Endothelial cell (in vitro differentiated cells): Measurements from ENCODE around the gene CCDC85C. TPM values are rescaled to one million over a fixed set of nuclear protein-coding genes. Genes with fewer than 3 reads are reported as not detected.
A peak's percentile ranks its signal among the peaks of the same experiment; 100 is the strongest.

ENCODE experiments used
- DNase-seq: peaks from one replicate; pipeline ENCODE4 v3.0.0; 2021; ENCODE audit warnings: low spot score
- H3K27ac Mint-ChIP-seq: one replicate; pipeline ENCODE4 v1.8.0; 2021; ENCODE audit warnings: mixed read lengths, inconsistent platforms; ENCODE audit not compliant: unreplicated experiment
- H3K27me3 Mint-ChIP-seq: one replicate; pipeline ENCODE4 v1.8.0; 2021; ENCODE audit warnings: mild to moderate bottlenecking, moderate library complexity, mixed read lengths, inconsistent platforms; ENCODE audit not compliant: unreplicated experiment
- H3K36me3 Mint-ChIP-seq: one replicate; pipeline ENCODE4 v1.8.0; 2021; ENCODE audit warnings: mild to moderate bottlenecking, low read depth, mixed read lengths, inconsistent platforms; ENCODE audit not compliant: unreplicated experiment
- H3K4me1 Mint-ChIP-seq: one replicate; pipeline ENCODE4 v1.8.0; 2021; ENCODE audit warnings: mild to moderate bottlenecking, mixed read lengths, inconsistent platforms; ENCODE audit not compliant: unreplicated experiment
- H3K4me3 Mint-ChIP-seq: one replicate; pipeline ENCODE4 v1.8.0; 2021; ENCODE audit warnings: mild to moderate bottlenecking, mixed read lengths, inconsistent platforms; ENCODE audit not compliant: unreplicated experiment
- H3K9me3 Mint-ChIP-seq: one replicate; pipeline ENCODE4 v1.8.0; 2021; ENCODE audit warnings: mixed read lengths, inconsistent platforms; ENCODE audit not compliant: unreplicated experiment
- CTCF ChIP-seq: fragments of 200-600 bp; sonication (generic); IDR thresholded peaks from one replicate; pipeline ENCODE4 v1.5.0; 2021; ENCODE audit warnings: antibody characterized with exemption; ENCODE audit not compliant: unreplicated experiment
- total RNA-seq: library from RNA; stranded (reverse); fragmentation: NEBNext Ultra II Directional; extraction: Animal tissue kit (Norgen Biotek cat#: 25700); gene quantifications from one replicate; pipeline ENCODE4 v1.2.1, GENCODE V29; 2021; ENCODE audit not compliant: unreplicated experiment

CCDC85C gene
- total RNA-seq, 1 donor from 2014 or later, result 42.1 TPM

GRCh38 chr14:99541211-99541610, 62.8 kb downstream of the CCDC85C start:
- no peak overlapping the region for H3K4me3 Mint-ChIP-seq
- TF ChIP-seq CTCF, result no peak
- DNase-seq, result no peak
- no peak overlapping the region for H3K27ac Mint-ChIP-seq
- H3K4me1 Mint-ChIP-seq, result peaks cover 20% of the 10 kb centered on the region
- H3K9me3 Mint-ChIP-seq, result no peaks in the 10 kb centered on the region
- no peaks in the 10 kb centered on the region for H3K36me3 Mint-ChIP-seq
- H3K27me3 Mint-ChIP-seq, result peaks cover 20% of the 10 kb centered on the region

GRCh38 chr14:99540196-99541032, 63.6 kb downstream of the CCDC85C start:
- no peak for TF ChIP-seq CTCF
- peaks cover 17% of the 10 kb centered on the region for H3K4me1 Mint-ChIP-seq
- no peak for DNase-seq
- no peak overlapping the region for H3K4me3 Mint-ChIP-seq
- no peaks in the 10 kb centered on the region for H3K9me3 Mint-ChIP-seq
- no peaks in the 10 kb centered on the region for H3K36me3 Mint-ChIP-seq
- H3K27ac Mint-ChIP-seq, result no peak overlapping the region
- peaks cover 20% of the 10 kb centered on the region for H3K27me3 Mint-ChIP-seq

- no peak overlapping the region for H3K4me3 Mint-ChIP-seq
- DNase-seq, result no peak
- peaks cover 15% of the 10 kb centered on the region for H3K4me1 Mint-ChIP-seq
- H3K9me3 Mint-ChIP-seq, result no peaks in the 10 kb centered on the region
- H3K36me3 Mint-ChIP-seq, result no peaks in the 10 kb centered on the region
- no peak for TF ChIP-seq CTCF
- peaks cover 20% of the 10 kb centered on the region for H3K27me3 Mint-ChIP-seq
- no peak overlapping the region for H3K27ac Mint-ChIP-seq
Observed at GRCh38 chr14:99539491-99539890, 64.5 kb downstream of the CCDC85C start.

GRCh38 chr14:99538733-99539132, 65.3 kb downstream of the CCDC85C start:
- no peak overlapping the region for H3K27ac Mint-ChIP-seq
- no peak for TF ChIP-seq CTCF
- H3K27me3 Mint-ChIP-seq, result peaks cover 15% of the 10 kb centered on the region
- no peaks in the 10 kb centered on the region for H3K9me3 Mint-ChIP-seq
- H3K4me1 Mint-ChIP-seq, result peaks cover 15% of the 10 kb centered on the region
- no peaks in the 10 kb centered on the region for H3K36me3 Mint-ChIP-seq
- DNase-seq, result no peak
- H3K4me3 Mint-ChIP-seq, result no peak overlapping the region

GRCh38 chr14:99538275-99538674, 65.7 kb downstream of the CCDC85C start:
- H3K4me3 Mint-ChIP-seq, result no peak overlapping the region
- no peak for DNase-seq
- no peaks in the 10 kb centered on the region for H3K36me3 Mint-ChIP-seq
- peaks cover 12% of the 10 kb centered on the region for H3K27me3 Mint-ChIP-seq
- H3K4me1 Mint-ChIP-seq, result peaks cover 15% of the 10 kb centered on the region
- H3K9me3 Mint-ChIP-seq, result no peaks in the 10 kb centered on the region
- no peak for TF ChIP-seq CTCF
- H3K27ac Mint-ChIP-seq, result peak overlapping the region; percentile 78
